ENCODE data around the gene SLC7A8.

Gene SLC7A8

GRCh38 chr14:23128969-23129758, 54.3 kb downstream of the SLC7A8 start:
- H3K9ac ChIP-seq (ENCODE audit: low read depth, low read length), result no peak overlapping the region

GRCh38 chr14:23127861-23128260, 55.6 kb downstream of the SLC7A8 start:
- H3K4me1 ChIP-seq (ENCODE audit: insufficient read depth, low read length), result no peaks in the 10 kb centered on the region
- H3K9ac ChIP-seq (ENCODE audit: low read depth, low read length), result no peak overlapping the region
- no peak overlapping the region for H3K4me2 ChIP-seq (ENCODE audit: insufficient read depth, low read length)
- H3K27ac ChIP-seq (ENCODE audit: low read length), result no peak overlapping the region
- no peak overlapping the region for H3K4me3 ChIP-seq (ENCODE audit: low read depth in 1 of 2, low read length in 2 of 2)
- no peak for ATAC-seq (ENCODE audit: insufficient read depth, low read depth)
- H3K36me3 ChIP-seq (ENCODE audit: insufficient read depth, low read length), result no peaks in the 10 kb centered on the region
- H4K20me1 ChIP-seq (ENCODE audit: insufficient read depth, low read length), result no peaks in the 10 kb centered on the region
- no peaks in the 10 kb centered on the region for H3K9me3 ChIP-seq (ENCODE audit: insufficient read depth, low read length, severe bottlenecking)
- H2AFZ ChIP-seq (ENCODE audit: low read depth, low read length), result no peak overlapping the region
- TF ChIP-seq CTCF (IDR thresholded peaks at IDR 0.05; ENCODE audit: borderline replicate concordance, extremely low read depth, low read length, poor library complexity, severe bottlenecking), result no peak
- no peak for TF ChIP-seq EZH2 (IDR thresholded peaks at IDR 0.05; ENCODE audit: borderline replicate concordance, low read depth, low read length, severe bottlenecking)
- H3K79me2 ChIP-seq (ENCODE audit: insufficient read depth, low read length), result no peaks in the 10 kb centered on the region
- peaks cover 51% of the 10 kb centered on the region for H3K27me3 ChIP-seq (ENCODE audit: insufficient read depth, low read length, poor library complexity)
- no peak for DNase-seq

More at GRCh38 chr14:23128969-23129758, 54.3 kb downstream of the SLC7A8 start:
- no peak overlapping the region for H3K27ac ChIP-seq (ENCODE audit: low read length)
- no peak overlapping the region for H3K4me2 ChIP-seq (ENCODE audit: insufficient read depth, low read length)
- H3K9me3 ChIP-seq (ENCODE audit: insufficient read depth, low read length, severe bottlenecking), result no peaks in the 10 kb centered on the region
- H2AFZ ChIP-seq (ENCODE audit: low read depth, low read length), result no peak overlapping the region
- H3K79me2 ChIP-seq (ENCODE audit: insufficient read depth, low read length), result no peaks in the 10 kb centered on the region
- ATAC-seq (ENCODE audit: insufficient read depth, low read depth) (no peak), DNase-seq (no peak)
- no peak overlapping the region for H3K4me3 ChIP-seq (ENCODE audit: low read depth in 1 of 2, low read length in 2 of 2)
- H4K20me1 ChIP-seq (ENCODE audit: insufficient read depth, low read length), result no peaks in the 10 kb centered on the region
- H3K36me3 ChIP-seq (ENCODE audit: insufficient read depth, low read length), result no peaks in the 10 kb centered on the region
- no peaks in the 10 kb centered on the region for H3K4me1 ChIP-seq (ENCODE audit: insufficient read depth, low read length)
- no peak for TF ChIP-seq EZH2 (IDR thresholded peaks at IDR 0.05; ENCODE audit: borderline replicate concordance, low read depth, low read length, severe bottlenecking)
- no peak for TF ChIP-seq CTCF (IDR thresholded peaks at IDR 0.05; ENCODE audit: borderline replicate concordance, extremely low read depth, low read length, poor library complexity, severe bottlenecking)
- peaks cover 40% of the 10 kb centered on the region for H3K27me3 ChIP-seq (ENCODE audit: insufficient read depth, low read length, poor library complexity)

GRCh38 chr14:23126548-23127278, 56.7 kb downstream of the SLC7A8 start:
- peaks cover 51% of the 10 kb centered on the region for H3K27me3 ChIP-seq (ENCODE audit: insufficient read depth, low read length, poor library complexity)
- H3K36me3 ChIP-seq (ENCODE audit: insufficient read depth, low read length), result no peaks in the 10 kb centered on the region
- H3K4me1 ChIP-seq (ENCODE audit: insufficient read depth, low read length), result no peaks in the 10 kb centered on the region
- DNase-seq (no peak), ATAC-seq (ENCODE audit: insufficient read depth, low read depth) (no peak)
- H2AFZ ChIP-seq (ENCODE audit: low read depth, low read length), result no peak overlapping the region
- TF ChIP-seq EZH2 (IDR thresholded peaks at IDR 0.05; ENCODE audit: borderline replicate concordance, low read depth, low read length, severe bottlenecking) (no peak), CTCF (IDR thresholded peaks at IDR 0.05; ENCODE audit: borderline replicate concordance, extremely low read depth, low read length, poor library complexity, severe bottlenecking) (no peak)
- no peaks in the 10 kb centered on the region for H4K20me1 ChIP-seq (ENCODE audit: insufficient read depth, low read length)
- H3K27ac ChIP-seq (ENCODE audit: low read length), result no peak overlapping the region
- no peak overlapping the region for H3K4me2 ChIP-seq (ENCODE audit: insufficient read depth, low read length)
- H3K79me2 ChIP-seq (ENCODE audit: insufficient read depth, low read length), result no peaks in the 10 kb centered on the region
- H3K4me3 ChIP-seq (ENCODE audit: low read depth in 1 of 2, low read length in 2 of 2), result no peak overlapping the region
- no peaks in the 10 kb centered on the region for H3K9me3 ChIP-seq (ENCODE audit: insufficient read depth, low read length, severe bottlenecking)
- no peak overlapping the region for H3K9ac ChIP-seq (ENCODE audit: low read depth, low read length)

All from DND-41 (cell line).